Thoracic aorta (tissue), 2 donors: ENCODE measurements around the gene PRKCB. TPM values are rescaled to one million over a fixed set of nuclear protein-coding genes. Genes with fewer than 3 reads are reported as not detected.
A peak's percentile ranks its signal among the peaks of the same experiment; 100 is the strongest.

Source experiments
- ATAC-seq: fragments of 150-250 bp; one replicate; pipeline ENCODE4 v1.8.0; 2017; ENCODE audit warnings: low read depth; ENCODE audit not compliant: insufficient number of reproducible peaks, low FRiP score
- DNase-seq: peaks from one replicate; pipeline ENCODE4 v3.0.0-alpha.2; 2020; ENCODE audit warnings: low spot score
- H3K27ac ChIP-seq, 2 donors: fragments of 200-600 bp; sonication (generic); 1 replicate in 1 of 2; 2 replicates in 1 of 2; pipeline ENCODE4 v1.5.1; 2016; ENCODE audit warnings: mild to moderate bottlenecking in 2 of 2, moderate library complexity in 2 of 2
- H3K27me3 ChIP-seq: fragments of 200-600 bp; sonication (generic); replicated peaks from 2 replicates; pipeline ENCODE4 v1.6.0; 2016; ENCODE audit warnings: mild to moderate bottlenecking; ENCODE audit not compliant: insufficient read depth
- H3K36me3 ChIP-seq: fragments of 200-600 bp; sonication (generic); one replicate; pipeline ENCODE4 v1.5.1; 2016
- H3K4me1 ChIP-seq, 2 donors: fragments of 200-600 bp; sonication (generic); 1 replicate in 1 of 2; 2 replicates in 1 of 2; pipeline versions ENCODE4 v1.5.1 to v1.6.0; 2016; ENCODE audit warnings: low read depth in 2 of 2, mild to moderate bottlenecking in 1 of 2; ENCODE audit not compliant: control insufficient read depth in 1 of 2
- H3K4me3 ChIP-seq: fragments of 200-600 bp; sonication (generic); 2 replicates; pipeline ENCODE4 v1.5.1; 2016; ENCODE audit warnings: mild to moderate bottlenecking
- H3K9me3 ChIP-seq: fragments of 200-600 bp; sonication (generic); 2 replicates; pipeline ENCODE4 v1.5.1; 2016
- CTCF ChIP-seq: fragments of 200-600 bp; sonication (generic); IDR thresholded peaks from one replicate; pipeline ENCODE4 v1.5.1; 2019; ENCODE audit warnings: antibody characterized with exemption
- total RNA-seq, 2 donors: library from RNA; depleted of rRNA; stranded (reverse); fragments of >200 nt; gene quantifications; one replicate each; pipeline versions ENCODE4 v1.1.0 to v1.2.3, GENCODE V29; 2016

The PRKCB gene
- total RNA-seq, 2 donors from 2014 or later, result 3.4 to 7.5 TPM

- no peak overlapping the region for H3K27ac ChIP-seq
These were observed 115.1 kb downstream of the PRKCB start for GRCh38 chr16:23950898-23951297.

GRCh38 chr16:23952128-23952970, 116.6 kb downstream of the PRKCB start:
- Histone ChIP-seq H3K4me1 (no peaks in the 10 kb centered on the region), H3K4me3 (peak overlapping the region; percentile 16), H3K27ac (no peak overlapping the region), H3K27me3 (no peaks in the 10 kb centered on the region), H3K36me3 (no peaks in the 10 kb centered on the region), H3K9me3 (no peaks in the 10 kb centered on the region)
- ATAC-seq, result no peak
- no peak for TF ChIP-seq CTCF
- no peak for DNase-seq

More at GRCh38 chr16:23950898-23951297, 115.1 kb downstream of the PRKCB start:
- H3K4me1 ChIP-seq, result no peaks in the 10 kb centered on the region
- no peaks in the 10 kb centered on the region for H3K36me3 ChIP-seq
- TF ChIP-seq CTCF, result no peak
- H3K9me3 ChIP-seq, result no peaks in the 10 kb centered on the region
- H3K4me3 ChIP-seq, result no peak overlapping the region
- H3K27me3 ChIP-seq, result no peaks in the 10 kb centered on the region
- DNase-seq (no peak), ATAC-seq (no peak)

- H3K4me3 ChIP-seq, result no peak overlapping the region
- TF ChIP-seq CTCF, result no peak
- H3K27ac ChIP-seq, result no peak overlapping the region
- no peaks in the 10 kb centered on the region for H3K9me3 ChIP-seq
- H3K4me1 ChIP-seq, result no peaks in the 10 kb centered on the region
- no peak for ATAC-seq
- H3K27me3 ChIP-seq, result no peaks in the 10 kb centered on the region
- DNase-seq, result no peak
- no peaks in the 10 kb centered on the region for H3K36me3 ChIP-seq
These were observed 117.2 kb downstream of the PRKCB start for GRCh38 chr16:23952971-23953300.

- Histone ChIP-seq H3K27ac (no peak overlapping the region), H3K4me1 (no peaks in the 10 kb centered on the region), H3K4me3 (no peak overlapping the region), H3K9me3 (no peaks in the 10 kb centered on the region), H3K27me3 (no peaks in the 10 kb centered on the region), H3K36me3 (no peaks in the 10 kb centered on the region)
- DNase-seq (no peak), ATAC-seq (no peak)
- no peak for TF ChIP-seq CTCF
These were observed 117.7 kb downstream of the PRKCB start for GRCh38 chr16:23953476-23953875.

GRCh38 chr16:23955088-23955487, 119.3 kb downstream of the PRKCB start:
- H3K4me1 ChIP-seq, result no peaks in the 10 kb centered on the region
- ATAC-seq (no peak), DNase-seq (no peak)
- H3K27me3 ChIP-seq, result no peaks in the 10 kb centered on the region
- H3K4me3 ChIP-seq, result no peak overlapping the region
- TF ChIP-seq CTCF, result no peak
- no peak overlapping the region for H3K27ac ChIP-seq
- H3K9me3 ChIP-seq, result no peaks in the 10 kb centered on the region
- no peaks in the 10 kb centered on the region for H3K36me3 ChIP-seq
